Neutrophil (primary cell): ENCODE results near the gene STK31.
"Not testable (repeated sequence)": the region's sequence is repeated elsewhere in the genome, so short reads cannot be mapped to it uniquely, and the experiment has no call there.

Experiments
- H3K27ac ChIP-seq: fragments of 200-600 bp; sonication (generic); 2 replicates; pipeline ENCODE4 v1.5.1; 2016; ENCODE audit warnings: mild to moderate bottlenecking, moderate library complexity
- H3K27me3 ChIP-seq: fragments of 200-600 bp; sonication (generic); 2 replicates; pipeline ENCODE4 v1.6.0; 2016; ENCODE audit warnings: mild to moderate bottlenecking
- H3K36me3 ChIP-seq: fragments of 200-600 bp; sonication (generic); 2 replicates; pipeline ENCODE4 v1.5.1; 2017
- H3K4me1 ChIP-seq, 2 experiments: fragments of 200-600 bp in 1 of 2; sonication (generic) in 1 of 2; 1 replicate in 1 of 2; 2 replicates in 1 of 2; pipeline versions ENCODE4 v1.5.1 to v1.6.1; 2013 to 2016; ENCODE audit warnings: low read depth in 1 of 2, low read length in 1 of 2, mild to moderate bottlenecking in 1 of 2, moderate library complexity in 1 of 2; ENCODE audit not compliant: control insufficient read depth in 1 of 2, insufficient read depth in 1 of 2
- H3K4me3 ChIP-seq, 2 experiments: fragments of 200-600 bp in 1 of 2; sonication (generic) in 1 of 2; 1 replicate in 1 of 2; 2 replicates in 1 of 2; pipeline ENCODE4 v1.5.1; 2013 to 2016; ENCODE audit warnings: low read depth in 1 of 2, low read length in 1 of 2, mild to moderate bottlenecking in 1 of 2, moderate library complexity in 1 of 2
- H3K9me3 ChIP-seq: fragments of 200-600 bp; sonication (generic); 2 replicates; pipeline ENCODE4 v1.5.1; 2016
- CTCF ChIP-seq: fragments of 200-600 bp; sonication (generic); IDR thresholded peaks from 2 replicates; pipeline ENCODE4 v1.5.1; 2016; ENCODE audit warnings: antibody characterized with exemption

The STK31 gene

GRCh38 chr7:23746629-23747028 lies 36.6 kb downstream of the STK31 start:
- no peaks in the 10 kb centered on the region for H3K4me1 ChIP-seq
- peaks cover 4% of the 10 kb centered on the region for H3K9me3 ChIP-seq
- H3K27me3 ChIP-seq, result no peaks in the 10 kb centered on the region
- no peaks in the 10 kb centered on the region for H3K36me3 ChIP-seq
- H3K27ac ChIP-seq, result no peak overlapping the region
- no peak for TF ChIP-seq CTCF
- H3K4me3 ChIP-seq, result no peak overlapping the region

- Histone ChIP-seq H3K27me3 (no peaks in the 10 kb centered on the region), H3K27ac (no peak overlapping the region), H3K9me3 (no peaks in the 10 kb centered on the region), H3K4me1 (no peaks in the 10 kb centered on the region), H3K4me3 (no peak overlapping the region), H3K36me3 (no peaks in the 10 kb centered on the region)
- no peak for TF ChIP-seq CTCF
These were observed 41.8 kb downstream of the STK31 start for GRCh38 chr7:23751852-23752251.

- H3K9me3 ChIP-seq, H3K27me3 ChIP-seq, H3K4me1 ChIP-seq, H3K36me3 ChIP-seq, H3K27ac ChIP-seq, H3K4me3 ChIP-seq: not testable (repeated sequence)
These were observed 48.8 kb downstream of the STK31 start for GRCh38 chr7:23758839-23759238.

GRCh38 chr7:23759671-23760391 lies 49.8 kb downstream of the STK31 start:
- no peaks in the 10 kb centered on the region for H3K4me1 ChIP-seq
- no peak overlapping the region for H3K27ac ChIP-seq
- no peaks in the 10 kb centered on the region for H3K36me3 ChIP-seq
- no peaks in the 10 kb centered on the region for H3K9me3 ChIP-seq
- H3K4me3 ChIP-seq, result no peak overlapping the region
- H3K27me3 ChIP-seq, result no peaks in the 10 kb centered on the region
- no peak for TF ChIP-seq CTCF

- no peak overlapping the region for H3K27ac ChIP-seq
- no peak overlapping the region for H3K4me3 ChIP-seq
- no peaks in the 10 kb centered on the region for H3K36me3 ChIP-seq
- H3K4me1 ChIP-seq, result no peaks in the 10 kb centered on the region
- H3K9me3 ChIP-seq, result no peaks in the 10 kb centered on the region
- H3K27me3 ChIP-seq, result no peaks in the 10 kb centered on the region
- TF ChIP-seq CTCF, result no peak
These were observed 55.9 kb downstream of the STK31 start for GRCh38 chr7:23765943-23766342.

GRCh38 chr7:23767514-23767913 lies 57.5 kb downstream of the STK31 start:
- H3K27me3 ChIP-seq, result no peaks in the 10 kb centered on the region
- no peak for TF ChIP-seq CTCF
- no peak overlapping the region for H3K27ac ChIP-seq

More at GRCh38 chr7:23767514-23767913, 57.5 kb downstream of the STK31 start:
- H3K4me1 ChIP-seq, result no peaks in the 10 kb centered on the region
- H3K9me3 ChIP-seq, result no peaks in the 10 kb centered on the region
- no peak overlapping the region for H3K4me3 ChIP-seq
- no peaks in the 10 kb centered on the region for H3K36me3 ChIP-seq
